NCI-H510A treated with DMSO at 0.1 percent for 48 hours (cell line): Measurements from ENCODE around the gene SLC31A1.

Experiments
- DNase-seq: peaks from one replicate; lab custom pipeline; 2025; lab: John Stamatoyannopoulos, UW

The SLC31A1 gene

DNA sequence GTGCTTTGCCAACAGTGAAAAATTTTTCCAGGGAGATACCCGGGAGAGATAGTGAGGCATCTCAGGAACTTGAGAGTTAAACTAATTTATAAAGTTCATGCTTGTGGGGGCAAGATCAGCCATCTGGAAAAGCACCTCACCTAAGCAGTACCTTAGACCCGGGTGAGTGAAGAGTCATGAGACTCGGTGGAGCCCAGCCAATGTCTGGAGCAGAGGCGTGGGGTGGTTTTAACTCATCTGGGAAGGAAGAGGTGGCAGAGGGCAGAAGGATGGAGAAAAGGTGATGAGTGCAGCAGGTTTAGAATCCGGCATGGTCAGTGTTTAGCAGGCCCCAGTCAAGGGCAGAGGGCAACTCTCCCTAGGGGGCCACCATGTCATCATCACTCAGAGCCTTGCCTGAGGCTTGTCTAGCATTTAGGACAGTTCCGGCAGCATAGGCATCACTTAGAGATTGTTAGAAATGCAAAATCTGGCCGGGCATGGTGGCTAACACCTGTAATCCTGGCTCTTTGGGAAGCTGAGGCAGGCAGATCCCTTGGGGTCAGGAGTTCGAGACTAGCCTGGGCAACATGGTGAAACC lies 86.1 kb downstream of the SLC31A1 start:
- DNase-seq = no peak

DNA sequence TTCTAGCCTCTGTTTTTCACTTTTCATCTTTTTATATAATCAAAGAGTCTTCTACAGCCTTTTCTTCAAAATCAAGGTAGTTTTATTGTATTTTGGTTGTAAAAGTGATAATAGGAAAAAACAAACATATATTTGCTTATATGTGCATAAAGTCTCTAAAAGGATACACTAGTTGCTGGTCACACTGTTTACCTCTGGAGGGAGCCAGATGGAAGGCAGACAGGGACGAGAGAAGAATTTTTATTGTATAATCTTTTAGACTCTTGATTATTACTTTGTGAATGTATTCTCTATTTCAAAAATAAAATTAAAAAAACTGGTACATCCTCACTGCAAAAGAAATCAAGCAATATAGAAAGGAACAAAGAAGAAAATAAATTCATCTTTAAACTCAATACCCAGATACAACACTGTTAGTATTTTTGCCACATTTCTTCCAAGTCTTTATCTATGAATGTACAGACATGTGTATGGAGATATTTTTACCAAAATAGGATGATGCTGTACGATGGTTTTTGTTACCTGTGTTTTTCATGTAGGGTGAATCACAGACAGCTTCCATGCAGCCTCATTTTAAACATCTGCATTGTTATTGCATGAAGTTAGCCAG lies 88.0 kb downstream of the SLC31A1 start:
- DNase-seq = peak; percentile 71

DNA sequence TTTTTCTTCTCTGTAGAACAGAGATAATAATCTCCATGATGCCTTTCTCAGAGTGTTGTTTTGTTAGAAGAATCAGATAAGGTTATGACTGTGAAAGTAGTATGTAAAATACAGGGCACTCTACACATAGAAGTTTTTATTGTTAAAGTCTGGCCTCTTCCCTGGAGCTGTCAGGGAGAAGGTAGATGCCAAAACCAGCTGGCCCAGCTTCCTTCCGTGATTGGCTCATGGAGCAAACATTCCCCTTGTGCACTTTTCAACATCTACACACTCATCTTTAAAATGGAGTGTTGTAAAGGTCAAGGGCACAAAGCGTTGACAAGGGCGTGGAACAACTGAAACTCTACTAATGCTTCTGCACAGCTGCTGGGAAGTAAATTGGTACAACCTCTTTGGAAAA lies 89.2 kb downstream of the SLC31A1 start:
- DNase-seq = no peak

DNA sequence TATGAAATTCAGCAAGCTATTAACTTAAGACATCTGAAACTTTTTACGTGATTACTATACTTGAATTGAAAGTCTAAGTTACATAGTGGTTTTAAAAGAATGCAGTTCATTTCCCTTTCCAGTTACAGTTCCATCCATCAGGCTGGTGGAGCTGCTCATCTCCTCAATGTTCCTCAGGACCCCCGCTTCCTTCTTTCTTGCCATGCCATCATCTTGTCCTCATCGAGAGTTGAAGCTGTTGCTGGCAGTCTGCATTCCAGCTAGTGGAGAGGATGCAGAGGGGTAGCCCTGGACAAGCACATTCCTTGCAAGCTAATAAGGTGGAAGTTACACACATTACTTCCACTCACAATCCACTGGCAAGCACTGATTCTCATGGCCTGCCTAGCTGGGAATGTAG lies 90.6 kb downstream of the SLC31A1 start:
- no peak for DNase-seq

DNA sequence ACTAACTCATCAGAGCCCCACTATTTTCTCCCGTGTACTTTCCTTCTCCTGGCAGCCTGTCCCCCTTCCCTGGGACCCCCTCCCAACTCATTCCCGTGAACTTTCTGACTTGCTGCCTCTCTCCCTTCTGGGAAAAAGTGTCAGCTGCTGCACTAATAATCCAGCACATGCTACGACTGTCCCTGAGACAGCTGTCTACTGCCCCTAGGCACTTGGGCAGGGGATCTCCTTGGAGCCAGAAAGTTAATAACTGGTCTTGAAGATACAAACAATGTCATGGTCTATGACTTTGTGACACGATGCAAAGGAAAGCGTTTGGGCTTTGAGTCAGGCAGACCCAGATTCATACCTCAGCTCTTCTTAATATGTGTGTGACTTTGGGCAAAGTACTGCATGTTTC lies 91.9 kb downstream of the SLC31A1 start:
- DNase-seq = no peak
